HEK293 (cell line): ENCODE results near the gene MDN1.

Source experiments
- CTCF ChIA-PET: fragments of 350-600 bp; formaldehyde crosslinking; extraction: SDS; loops from one replicate; lab custom pipeline; 2021; ENCODE audit warnings: antibody characterized with exemption; lab: Yijun Ruan, JAX
- POLR2A ChIA-PET: fragments of 300-600 bp; formaldehyde crosslinking; extraction: SDS; loops from one replicate; lab custom pipeline; 2020; ENCODE audit warnings: antibody characterized with exemption, inconsistent platforms; lab: Yijun Ruan, JAX
- H3K27ac ChIP-seq: fragments of 200-500 bp; sonication (Bioruptor generic); 2 replicates; pipeline ENCODE4 v1.5.1; 2014; ENCODE audit warnings: low read depth, low read length, control low read depth, inconsistent platforms; ENCODE audit errors: extremely low read depth
- H3K36me3 ChIP-seq, 2 experiments: fragments of 200-500 bp in 1 of 2; sonication (Bioruptor generic) in 1 of 2; 1 replicate in 1 of 2; 2 replicates in 1 of 2; pipeline ENCODE4 v1.5.1; 2014 to 2017; ENCODE audit warnings: inconsistent platforms in 2 of 2, low read length in 2 of 2; ENCODE audit not compliant: control insufficient read depth in 2 of 2, insufficient read depth in 1 of 2
- H3K4me1 ChIP-seq: fragments of 200-500 bp; sonication (Bioruptor generic); 2 replicates; pipeline ENCODE4 v1.5.1; 2014; ENCODE audit warnings: mild to moderate bottlenecking, low read length, inconsistent platforms; ENCODE audit not compliant: control insufficient read depth, insufficient read depth
- H3K4me3 ChIP-seq: 2 replicates; pipeline ENCODE4 v1.5.1; 2011; ENCODE audit warnings: low read depth, mild to moderate bottlenecking, control low read depth, low read length, moderate library complexity
- H3K9me3 ChIP-seq: fragments of 200-500 bp; sonication (Bioruptor generic); 2 replicates; pipeline ENCODE4 v1.5.1; 2014; ENCODE audit warnings: low read depth, low read length, inconsistent platforms; ENCODE audit not compliant: control insufficient read depth, insufficient read depth
- HOXD13 ChIP-seq: sonication (generic); formaldehyde crosslinking; IDR thresholded peaks from 2 replicates; pipeline ENCODE4 v1.8.0; 2022; ENCODE audit warnings: missing genetic modification reagents, borderline replicate concordance
- ZBTB11 ChIP-seq: fragments of 450-650 bp; formaldehyde crosslinking; conservative IDR thresholded peaks from 2 replicates; pipeline ENCODE4 v1.5.1; 2016; ENCODE audit warnings: low read depth, missing biosample characterization, missing genetic modification characterization
- ZBTB48 ChIP-seq: fragments of 450-650 bp; formaldehyde crosslinking; IDR thresholded peaks from 2 replicates; pipeline ENCODE4 v1.5.1; 2016; ENCODE audit warnings: missing biosample characterization, missing genetic modification characterization
- ZEB2 ChIP-seq: fragments of 450-650 bp; formaldehyde crosslinking; IDR thresholded peaks from 2 replicates; pipeline ENCODE4 v1.5.1; 2016; ENCODE audit warnings: missing biosample characterization, missing genetic modification characterization
- ZFHX2 ChIP-seq: fragments of 450-650 bp; formaldehyde crosslinking; conservative IDR thresholded peaks from 2 replicates; pipeline ENCODE4 v1.5.1; 2016; ENCODE audit warnings: missing biosample characterization, missing genetic modification characterization
- ZFP41 ChIP-seq: fragments of 450-650 bp; formaldehyde crosslinking; IDR thresholded peaks from 2 replicates; pipeline ENCODE4 v1.5.1; 2016; ENCODE audit warnings: missing biosample characterization, missing genetic modification characterization, borderline replicate concordance
- ZNF10 ChIP-seq: fragments of 450-650 bp; formaldehyde crosslinking; IDR thresholded peaks from 2 replicates; pipeline ENCODE4 v1.5.1; 2017; ENCODE audit warnings: missing biosample characterization, missing genetic modification characterization
- ZNF138 ChIP-seq: fragments of 450-650 bp; formaldehyde crosslinking; IDR thresholded peaks from 2 replicates; pipeline ENCODE4 v1.5.1; 2016; ENCODE audit warnings: missing biosample characterization, missing genetic modification characterization, borderline replicate concordance
- ZNF239 ChIP-seq: fragments of 450-650 bp; formaldehyde crosslinking; IDR thresholded peaks from 2 replicates; pipeline ENCODE4 v1.5.1; 2016; ENCODE audit warnings: missing biosample characterization, missing genetic modification characterization
- ZNF266 ChIP-seq: fragments of 450-650 bp; formaldehyde crosslinking; IDR thresholded peaks from 2 replicates; pipeline ENCODE4 v1.5.1; 2016; ENCODE audit warnings: missing biosample characterization, missing genetic modification characterization, low read depth
- ZNF335 ChIP-seq: fragments of 450-650 bp; formaldehyde crosslinking; conservative IDR thresholded peaks from 2 replicates; pipeline ENCODE4 v1.5.1; 2016; ENCODE audit warnings: missing biosample characterization, missing genetic modification characterization
- ZNF350 ChIP-seq: fragments of 450-650 bp; formaldehyde crosslinking; IDR thresholded peaks from 2 replicates; pipeline ENCODE4 v1.5.0; 2017; ENCODE audit warnings: missing biosample characterization, mild to moderate bottlenecking, missing genetic modification characterization
- ZNF510 ChIP-seq: fragments of 450-650 bp; formaldehyde crosslinking; IDR thresholded peaks from 2 replicates; pipeline ENCODE4 v1.5.1; 2018; ENCODE audit warnings: mild to moderate bottlenecking, missing genetic modification characterization, missing biosample characterization; ENCODE audit not compliant: insufficient replicate concordance
- ZNF548 ChIP-seq: fragments of 450-650 bp; formaldehyde crosslinking; IDR thresholded peaks from 2 replicates; pipeline ENCODE4 v1.5.1; 2016; ENCODE audit warnings: missing biosample characterization, missing genetic modification characterization
- ZNF621 ChIP-seq: fragments of 450-650 bp; formaldehyde crosslinking; IDR thresholded peaks from 2 replicates; pipeline ENCODE4 v1.5.1; 2017; ENCODE audit warnings: missing biosample characterization, missing genetic modification characterization
- ZNF624 ChIP-seq: fragments of 450-650 bp; formaldehyde crosslinking; IDR thresholded peaks from 2 replicates; pipeline ENCODE4 v1.5.1; 2017; ENCODE audit warnings: missing biosample characterization, missing genetic modification characterization
- ZNF639 ChIP-seq: fragments of 450-650 bp; formaldehyde crosslinking; IDR thresholded peaks from 2 replicates; pipeline ENCODE4 v1.5.1; 2016; ENCODE audit warnings: missing biosample characterization, missing genetic modification characterization
- ZNF670 ChIP-seq: fragments of 450-650 bp; formaldehyde crosslinking; IDR thresholded peaks from 2 replicates; pipeline ENCODE4 v1.5.1; 2016; ENCODE audit warnings: missing biosample characterization, missing genetic modification characterization, low read depth
- ZNF777 ChIP-seq: fragments of 450-650 bp; formaldehyde crosslinking; IDR thresholded peaks from 2 replicates; pipeline ENCODE4 v1.5.1; 2017; ENCODE audit warnings: missing biosample characterization, missing genetic modification characterization, borderline replicate concordance
- TF ChIP-seq, protein P1 (sequence below): fragments of 450-650 bp; formaldehyde crosslinking; IDR thresholded peaks from 2 replicates; pipeline ENCODE4 v1.5.1; 2016; ENCODE audit warnings: missing biosample characterization, missing genetic modification characterization, low read depth
- TF ChIP-seq, protein P2 (sequence below): fragments of 450-650 bp; IDR thresholded peaks from 2 replicates; pipeline ENCODE4 v1.5.1; 2018; ENCODE audit warnings: missing biosample characterization, missing genetic modification characterization

MDN1 gene

DNA sequence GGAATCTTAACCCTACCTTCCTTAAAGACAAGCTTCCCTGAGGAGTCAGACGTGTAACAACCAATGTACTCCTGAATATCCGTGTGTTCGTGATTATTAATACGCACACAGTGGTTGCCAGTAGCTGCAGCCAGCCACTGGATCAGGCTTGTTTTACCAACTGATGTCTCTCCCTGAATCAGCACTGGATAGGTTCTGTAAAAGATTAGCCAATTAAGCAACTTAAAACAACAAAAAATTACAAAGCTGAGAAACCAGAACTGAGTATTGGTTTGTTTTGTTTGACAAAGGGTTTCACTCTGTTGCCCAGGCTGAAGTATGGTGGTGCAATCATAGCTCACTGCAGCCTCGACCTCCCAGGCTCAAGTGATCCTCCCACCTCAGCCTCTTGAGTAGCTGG is 69.3 kb downstream of the MDN1 start:
- no peak for TF ChIP-seq ZNF239 (tag by site-specific recombination)
- TF ChIP-seq ZNF777 (tag by site-specific recombination): no peak
- Histone ChIP-seq H3K27ac (no peak overlapping the region), H3K4me1 (no peaks in the 10 kb centered on the region), H3K9me3 (no peaks in the 10 kb centered on the region), H3K4me3 (no peak overlapping the region), H3K36me3 (peaks cover 35 to 88% of the 10 kb centered on the region in 2 experiments)
- POLR2A ChIA-PET: no interaction called here
- CTCF ChIA-PET: no interaction called here

DNA sequence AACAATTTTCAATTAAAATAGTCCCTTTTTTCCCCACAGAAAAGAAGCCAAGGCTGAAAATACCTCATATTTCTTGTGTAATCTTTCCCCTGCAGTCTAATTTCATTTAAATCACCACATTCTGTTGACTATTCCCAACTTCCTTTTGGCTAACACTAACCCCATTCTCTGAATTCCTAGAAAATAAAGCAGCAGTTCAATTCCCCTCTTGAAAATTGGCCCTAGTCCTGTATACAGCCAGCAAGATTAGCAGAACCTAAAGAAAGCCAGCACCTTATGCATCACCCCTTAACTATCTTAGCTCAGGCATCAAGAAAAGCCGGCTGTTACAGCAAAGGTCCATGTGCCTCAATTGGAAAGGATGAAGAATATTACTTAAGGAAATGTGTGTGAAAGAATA is 69.7 kb downstream of the MDN1 start:
- TF ChIP-seq ZNF138 (tag by site-specific recombination): no peak
- no peak for TF ChIP-seq HOXD13 (CRISPR knock-in tag)
- no peak for TF ChIP-seq ZNF335 (tag by site-specific recombination)
- TF ChIP-seq, protein P1, sequence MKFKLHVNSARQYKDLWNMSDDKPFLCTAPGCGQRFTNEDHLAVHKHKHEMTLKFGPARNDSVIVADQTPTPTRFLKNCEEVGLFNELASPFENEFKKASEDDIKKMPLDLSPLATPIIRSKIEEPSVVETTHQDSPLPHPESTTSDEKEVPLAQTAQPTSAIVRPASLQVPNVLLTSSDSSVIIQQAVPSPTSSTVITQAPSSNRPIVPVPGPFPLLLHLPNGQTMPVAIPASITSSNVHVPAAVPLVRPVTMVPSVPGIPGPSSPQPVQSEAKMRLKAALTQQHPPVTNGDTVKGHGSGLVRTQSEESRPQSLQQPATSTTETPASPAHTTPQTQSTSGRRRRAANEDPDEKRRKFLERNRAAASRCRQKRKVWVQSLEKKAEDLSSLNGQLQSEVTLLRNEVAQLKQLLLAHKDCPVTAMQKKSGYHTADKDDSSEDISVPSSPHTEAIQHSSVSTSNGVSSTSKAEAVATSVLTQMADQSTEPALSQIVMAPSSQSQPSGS: no peak
- TF ChIP-seq ZNF10 (tag by site-specific recombination): no peak
- TF ChIP-seq, protein P2, sequence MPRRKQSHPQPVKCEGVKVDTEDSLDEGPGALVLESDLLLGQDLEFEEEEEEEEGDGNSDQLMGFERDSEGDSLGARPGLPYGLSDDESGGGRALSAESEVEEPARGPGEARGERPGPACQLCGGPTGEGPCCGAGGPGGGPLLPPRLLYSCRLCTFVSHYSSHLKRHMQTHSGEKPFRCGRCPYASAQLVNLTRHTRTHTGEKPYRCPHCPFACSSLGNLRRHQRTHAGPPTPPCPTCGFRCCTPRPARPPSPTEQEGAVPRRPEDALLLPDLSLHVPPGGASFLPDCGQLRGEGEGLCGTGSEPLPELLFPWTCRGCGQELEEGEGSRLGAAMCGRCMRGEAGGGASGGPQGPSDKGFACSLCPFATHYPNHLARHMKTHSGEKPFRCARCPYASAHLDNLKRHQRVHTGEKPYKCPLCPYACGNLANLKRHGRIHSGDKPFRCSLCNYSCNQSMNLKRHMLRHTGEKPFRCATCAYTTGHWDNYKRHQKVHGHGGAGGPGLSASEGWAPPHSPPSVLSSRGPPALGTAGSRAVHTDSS: no peak
- TF ChIP-seq ZFHX2: no peak
- TF ChIP-seq ZNF621 (tag by site-specific recombination): no peak
- TF ChIP-seq ZFP41 (tag by site-specific recombination): no peak
- TF ChIP-seq ZNF548 (tag by site-specific recombination): no peak
- no peak for TF ChIP-seq ZNF510 (tag by site-specific recombination)
- TF ChIP-seq ZBTB48 (tag by site-specific recombination): no peak
- TF ChIP-seq ZBTB11 (tag by site-specific recombination): no peak
- TF ChIP-seq ZNF350: no peak
- no peak for TF ChIP-seq ZNF266
- no peak for TF ChIP-seq ZNF670
- no peak for TF ChIP-seq ZNF639 (tag by site-specific recombination)
- TF ChIP-seq ZNF624 (tag by site-specific recombination): no peak
- TF ChIP-seq ZEB2 (tag by site-specific recombination): no peak
- POLR2A ChIA-PET: no interaction called here
- no peaks in the 10 kb centered on the region for H3K4me1 ChIP-seq
- peaks cover 35 to 88% of the 10 kb centered on the region in 2 experiments for H3K36me3 ChIP-seq
- H3K27ac ChIP-seq: no peak overlapping the region
- no peaks in the 10 kb centered on the region for H3K9me3 ChIP-seq
- CTCF ChIA-PET: no interaction called here
- H3K4me3 ChIP-seq: no peak overlapping the region
